Measurements from ENCODE around the gene ASCC3. TPM values are rescaled to one million over a fixed set of nuclear protein-coding genes. Genes with fewer than 3 reads are reported as not detected.

Gene ASCC3
- total and polyA plus RNA-seq, 7 donors, result 6.0 to 27.1 (median 22.4) TPM

GRCh38 chr6:100923481-100924165 lies 42.5 kb upstream of the ASCC3 start:
- no peaks in the 10 kb centered on the region for H3K36me3 ChIP-seq
- H3K27ac ChIP-seq, result no peak overlapping the region
- intact Hi-C loops (cut with DNase I), result no loop called here
- DNase-seq, result no peak
- no peak for TF ChIP-seq EP300 (IDR thresholded peaks at IDR 0.05)
- TF ChIP-seq CTCF (IDR thresholded peaks at IDR 0.05), result no peak
- no peak for TF ChIP-seq POLR2AphosphoS5 (IDR thresholded peaks at IDR 0.05)
- TF ChIP-seq POLR2A (IDR thresholded peaks at IDR 0.05), result no peak
- H3K27me3 ChIP-seq, result no peaks in the 10 kb centered on the region
- no peak overlapping the region for H3K4me3 ChIP-seq
- H3K4me1 ChIP-seq, result no peaks in the 10 kb centered on the region
- no peaks in the 10 kb centered on the region for H3K9me3 ChIP-seq
- 67 to 72% methylated on average over 3 of the region's 3 CpGs for WGBS, 2 donors

- Histone ChIP-seq H3K27ac (no peak overlapping the region), H3K4me3 (no peak overlapping the region), H3K9me3 (peaks cover 0 to 2% (median 0%) of the 10 kb centered on the region in 4 donors), H3K27me3 (no peaks in the 10 kb centered on the region), H3K36me3 (no peaks in the 10 kb centered on the region), H3K4me1 (no peaks in the 10 kb centered on the region)
- intact Hi-C loops (cut with DNase I), result no loop called here
- DNase-seq, result no peak
- TF ChIP-seq EP300 (IDR thresholded peaks at IDR 0.05) (no peak), POLR2A (IDR thresholded peaks at IDR 0.05) (no peak), POLR2AphosphoS5 (IDR thresholded peaks at IDR 0.05) (no peak), CTCF (IDR thresholded peaks at IDR 0.05) (no peak)
- 58 to 76% methylated on average over 2 of the region's 2 CpGs for WGBS, 2 donors
Measured at GRCh38 chr6:100920028-100920605, 39.0 kb upstream of the ASCC3 start.

GRCh38 chr6:100918152-100918551 lies 37.0 kb upstream of the ASCC3 start:
- no peaks in the 10 kb centered on the region for H3K27me3 ChIP-seq
- no peak overlapping the region for H3K4me3 ChIP-seq
- no peaks in the 10 kb centered on the region for H3K4me1 ChIP-seq
- TF ChIP-seq EP300 (IDR thresholded peaks at IDR 0.05) (no peak), POLR2A (IDR thresholded peaks at IDR 0.05) (no peak), CTCF (IDR thresholded peaks at IDR 0.05) (no peak), POLR2AphosphoS5 (IDR thresholded peaks at IDR 0.05) (no peak)
- H3K27ac ChIP-seq, result no peak overlapping the region
- intact Hi-C loops (cut with DNase I), result no loop called here
- H3K36me3 ChIP-seq, result no peaks in the 10 kb centered on the region
- H3K9me3 ChIP-seq, result peaks cover 0 to 2% (median 0%) of the 10 kb centered on the region in 4 donors
- no peak for DNase-seq

- TF ChIP-seq EP300 (IDR thresholded peaks at IDR 0.05), result no peak
- WGBS, 2 donors, result 66 to 75% methylated on average over 3 of the region's 3 CpGs
- H3K36me3 ChIP-seq, result no peaks in the 10 kb centered on the region
- H3K27me3 ChIP-seq, result no peaks in the 10 kb centered on the region
- no peak for DNase-seq
- no peaks in the 10 kb centered on the region for H3K4me1 ChIP-seq
- no peak overlapping the region for H3K27ac ChIP-seq
- intact Hi-C loops (cut with DNase I), result no loop called here
- no peak overlapping the region for H3K4me3 ChIP-seq
- peaks cover 0 to 2% (median 0%) of the 10 kb centered on the region in 4 donors for H3K9me3 ChIP-seq
Measured at GRCh38 chr6:100915876-100916275, 34.7 kb upstream of the ASCC3 start.

- Histone ChIP-seq H3K36me3 (no peaks in the 10 kb centered on the region), H3K4me1 (no peaks in the 10 kb centered on the region), H3K27ac (no peak overlapping the region), H3K9me3 (peaks cover 0 to 2% (median 0%) of the 10 kb centered on the region in 4 donors), H3K4me3 (no peak overlapping the region), H3K27me3 (no peaks in the 10 kb centered on the region)
- WGBS, 2 donors, result 79 to 87% methylated on average over 24 of the region's 24 CpGs
- no peak for DNase-seq
- intact Hi-C loops (cut with DNase I), result no loop called here
- TF ChIP-seq POLR2A (IDR thresholded peaks at IDR 0.05) (no peak), CTCF (IDR thresholded peaks at IDR 0.05) (no peak), POLR2AphosphoS5 (IDR thresholded peaks at IDR 0.05) (no peak), EP300 (IDR thresholded peaks at IDR 0.05) (no peak)
Measured at GRCh38 chr6:100913400-100914276, 32.5 kb upstream of the ASCC3 start.
